Testis (tissue), 2 donors: ENCODE data around the gene FAM83C.

ENCODE experiments used
- POLR2A ChIP-seq: fragments of 450-650 bp; IDR thresholded peaks from one replicate; pipeline ENCODE4 v1.6.1; 2017; ENCODE audit warnings: antibody characterized with exemption, mild to moderate bottlenecking, moderate library complexity
- TF ChIP-seq, protein P1 (sequence below), 3 experiments: fragments of 450-650 bp in 2 of 3; fragments of 200-600 bp in 1 of 3; sonication (generic) in 1 of 3; IDR thresholded peaks; one replicate each; pipeline ENCODE4 v1.5.1; 2016 to 2019; ENCODE audit warnings: antibody characterized with exemption in 3 of 3, mild to moderate bottlenecking in 2 of 3, moderate library complexity in 1 of 3

DNA sequence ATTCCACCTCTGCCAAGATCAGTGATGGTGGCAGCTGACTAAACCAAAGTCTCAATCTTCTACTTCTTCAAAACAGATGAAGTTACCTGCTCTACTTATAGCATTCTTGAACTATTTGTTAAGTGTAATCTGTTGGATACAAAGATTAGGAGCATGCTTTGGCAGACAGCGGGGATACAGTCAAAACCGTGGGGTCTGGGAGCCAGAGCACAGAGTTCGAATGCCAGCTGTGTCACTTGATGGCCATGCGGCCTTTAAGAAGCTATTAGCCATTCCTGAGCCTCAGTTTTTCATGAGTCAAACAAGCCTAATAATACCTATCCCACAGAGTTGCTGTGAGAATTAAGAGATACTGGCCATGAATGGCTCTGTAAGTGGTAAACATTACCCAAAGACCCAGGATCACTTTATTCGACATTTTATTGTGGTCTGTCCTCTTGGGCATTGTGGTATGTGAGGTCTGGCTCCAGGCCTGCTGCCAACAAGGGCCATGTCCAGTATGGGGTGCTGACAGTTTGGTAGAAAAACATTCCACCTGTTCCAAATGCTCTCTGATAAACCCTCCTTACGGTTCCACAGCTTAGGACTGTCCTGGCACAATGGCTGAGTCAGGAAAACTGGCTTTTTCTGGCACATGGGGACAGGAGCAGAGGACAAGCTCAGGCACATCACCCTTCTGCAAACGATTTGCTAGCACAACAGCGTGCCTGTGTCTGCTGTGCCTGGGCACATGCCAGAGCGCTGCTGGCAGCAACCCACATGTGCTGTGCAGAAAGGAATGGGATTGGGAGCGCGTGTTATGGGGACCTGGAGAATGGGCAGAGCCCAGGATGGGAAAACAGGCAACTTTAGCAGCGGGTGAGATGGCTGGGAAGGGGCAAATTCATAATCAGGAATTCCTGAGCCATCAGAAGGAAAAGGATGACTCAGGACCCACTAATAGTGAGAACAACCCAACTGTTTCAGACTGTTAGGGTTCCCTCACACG is 15.7 kb upstream of the FAM83C start:
- TF ChIP-seq, protein P1, sequence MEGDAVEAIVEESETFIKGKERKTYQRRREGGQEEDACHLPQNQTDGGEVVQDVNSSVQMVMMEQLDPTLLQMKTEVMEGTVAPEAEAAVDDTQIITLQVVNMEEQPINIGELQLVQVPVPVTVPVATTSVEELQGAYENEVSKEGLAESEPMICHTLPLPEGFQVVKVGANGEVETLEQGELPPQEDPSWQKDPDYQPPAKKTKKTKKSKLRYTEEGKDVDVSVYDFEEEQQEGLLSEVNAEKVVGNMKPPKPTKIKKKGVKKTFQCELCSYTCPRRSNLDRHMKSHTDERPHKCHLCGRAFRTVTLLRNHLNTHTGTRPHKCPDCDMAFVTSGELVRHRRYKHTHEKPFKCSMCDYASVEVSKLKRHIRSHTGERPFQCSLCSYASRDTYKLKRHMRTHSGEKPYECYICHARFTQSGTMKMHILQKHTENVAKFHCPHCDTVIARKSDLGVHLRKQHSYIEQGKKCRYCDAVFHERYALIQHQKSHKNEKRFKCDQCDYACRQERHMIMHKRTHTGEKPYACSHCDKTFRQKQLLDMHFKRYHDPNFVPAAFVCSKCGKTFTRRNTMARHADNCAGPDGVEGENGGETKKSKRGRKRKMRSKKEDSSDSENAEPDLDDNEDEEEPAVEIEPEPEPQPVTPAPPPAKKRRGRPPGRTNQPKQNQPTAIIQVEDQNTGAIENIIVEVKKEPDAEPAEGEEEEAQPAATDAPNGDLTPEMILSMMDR (IDR thresholded peaks at IDR 0.05): no peak
- no peak for TF ChIP-seq POLR2A
